ENCODE measurements around the gene ACSF3.

Gene ACSF3

DNA sequence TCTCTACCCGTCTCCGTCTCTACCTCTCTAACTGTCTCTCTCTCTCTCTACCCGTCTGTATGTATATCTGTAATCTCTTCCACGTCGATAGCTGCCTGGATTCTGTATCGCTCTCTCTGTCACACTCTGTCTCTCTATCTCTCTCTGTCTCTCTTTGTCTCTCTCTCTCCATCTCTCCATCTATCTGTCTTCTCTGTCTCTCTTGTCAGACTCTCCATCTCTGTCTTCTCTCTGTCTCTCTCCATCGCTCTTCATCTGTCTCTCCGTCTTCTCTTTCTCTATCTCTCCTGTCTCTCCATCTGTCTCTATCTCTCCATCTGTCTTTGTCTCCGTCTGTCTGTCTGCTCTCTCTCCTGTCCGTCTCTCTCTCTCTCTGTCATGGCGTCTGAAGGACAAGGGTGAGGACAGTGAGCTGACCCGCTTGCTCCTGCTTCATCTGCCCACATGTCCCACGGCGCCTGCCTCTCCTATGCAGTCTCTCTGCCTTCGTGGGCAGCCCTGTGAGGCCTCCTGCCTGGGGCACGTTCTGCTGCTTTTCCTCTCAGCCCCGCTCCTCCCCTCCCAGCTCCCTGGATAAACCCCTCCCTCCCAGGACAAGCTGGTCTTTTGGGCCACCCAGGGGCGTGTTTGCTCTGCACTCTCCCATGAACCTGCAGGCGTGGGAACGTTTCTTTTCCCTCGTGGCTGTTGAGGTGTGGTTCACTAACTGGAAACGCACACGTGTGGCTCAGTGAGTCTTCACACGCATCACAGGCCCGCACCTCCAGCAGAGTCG, 18.9 kb downstream of the ACSF3 start:
- no peak for DNase-seq (ENCODE audit: low spot score)

GRCh38 chr16:89113152-89113547, 19.5 kb downstream of the ACSF3 start:
- no peak for DNase-seq (ENCODE audit: low spot score)

GRCh38 chr16:89113661-89114060, 20.0 kb downstream of the ACSF3 start:
- DNase-seq (ENCODE audit: low spot score), result no peak

- DNase-seq (ENCODE audit: low spot score), result no peak
These were observed 20.7 kb downstream of the ACSF3 start for GRCh38 chr16:89114159-89114981.

DNA sequence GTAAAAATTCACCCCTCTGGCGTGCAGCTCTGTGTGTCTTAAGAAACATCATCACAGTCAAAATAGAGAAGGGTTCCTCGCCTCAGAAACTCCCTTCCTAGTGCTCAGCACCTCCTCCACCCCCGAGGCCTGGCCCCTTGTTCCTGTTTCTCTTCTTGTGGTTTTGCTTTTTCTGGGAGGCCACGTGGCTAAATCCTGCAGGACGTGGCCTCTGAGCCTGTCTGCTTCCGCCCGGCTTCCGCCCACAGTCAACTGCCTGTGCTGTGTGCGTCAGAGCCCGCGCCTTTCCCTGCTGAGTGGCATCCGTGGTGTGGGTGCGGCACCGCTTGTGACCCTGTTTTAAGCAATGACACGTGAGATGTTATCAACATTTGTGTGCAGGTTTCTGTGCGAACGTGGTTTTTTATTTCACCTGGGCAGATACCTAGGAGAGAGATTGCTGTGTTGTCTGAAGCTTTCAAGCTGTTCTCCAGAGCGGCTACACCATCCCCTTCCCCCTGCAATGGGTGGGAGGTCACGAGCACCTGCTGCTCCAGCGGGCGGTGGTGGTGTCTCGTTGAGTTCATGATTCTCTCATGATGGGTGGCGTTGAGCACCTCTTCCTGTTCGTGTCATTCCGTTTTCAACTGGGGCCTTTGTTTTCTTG, 21.7 kb downstream of the ACSF3 start:
- DNase-seq (ENCODE audit: low spot score), result no peak

- DNase-seq (ENCODE audit: low spot score), result no peak
These were observed 22.9 kb downstream of the ACSF3 start for GRCh38 chr16:89116341-89117226.

DNA sequence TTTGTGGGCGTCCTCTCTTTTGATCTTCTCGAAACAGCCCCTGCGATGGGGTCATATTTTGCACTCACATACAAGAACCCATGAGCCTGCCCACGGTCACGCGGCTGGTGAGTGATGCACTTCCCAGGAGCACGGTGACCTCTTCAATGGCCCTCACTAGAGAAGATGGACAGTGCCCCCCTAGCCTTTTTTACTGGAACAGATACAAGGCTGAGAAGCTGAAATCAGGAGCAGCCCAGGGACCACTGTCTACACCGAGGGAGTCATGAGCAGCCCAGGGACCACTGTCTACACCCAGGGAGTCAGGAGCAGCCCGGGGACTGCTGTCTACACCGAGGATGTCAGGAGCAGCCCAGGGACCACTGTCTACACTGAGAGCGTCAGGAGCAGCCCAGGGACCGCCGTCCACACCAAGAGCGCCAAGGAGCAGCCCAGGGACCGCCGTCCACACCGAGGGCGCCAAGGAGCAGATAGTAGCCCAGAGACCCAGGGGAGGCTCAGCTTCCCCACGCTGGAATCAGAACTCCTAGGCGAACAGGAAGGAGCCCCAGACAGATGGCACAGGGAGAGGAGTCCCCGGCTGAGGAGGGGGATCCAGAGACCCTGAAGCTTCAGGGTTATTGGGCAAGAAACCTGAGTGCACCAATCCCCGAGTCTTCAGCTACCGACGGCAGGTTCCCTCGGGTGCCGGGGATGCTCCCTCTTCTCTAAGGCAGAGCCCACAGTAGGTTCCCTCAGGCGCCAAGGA, 23.7 kb downstream of the ACSF3 start:
- DNase-seq (ENCODE audit: low spot score), result no peak

- DNase-seq (ENCODE audit: low spot score), result no peak
These were observed 24.3 kb downstream of the ACSF3 start for GRCh38 chr16:89117975-89118289.

DNA sequence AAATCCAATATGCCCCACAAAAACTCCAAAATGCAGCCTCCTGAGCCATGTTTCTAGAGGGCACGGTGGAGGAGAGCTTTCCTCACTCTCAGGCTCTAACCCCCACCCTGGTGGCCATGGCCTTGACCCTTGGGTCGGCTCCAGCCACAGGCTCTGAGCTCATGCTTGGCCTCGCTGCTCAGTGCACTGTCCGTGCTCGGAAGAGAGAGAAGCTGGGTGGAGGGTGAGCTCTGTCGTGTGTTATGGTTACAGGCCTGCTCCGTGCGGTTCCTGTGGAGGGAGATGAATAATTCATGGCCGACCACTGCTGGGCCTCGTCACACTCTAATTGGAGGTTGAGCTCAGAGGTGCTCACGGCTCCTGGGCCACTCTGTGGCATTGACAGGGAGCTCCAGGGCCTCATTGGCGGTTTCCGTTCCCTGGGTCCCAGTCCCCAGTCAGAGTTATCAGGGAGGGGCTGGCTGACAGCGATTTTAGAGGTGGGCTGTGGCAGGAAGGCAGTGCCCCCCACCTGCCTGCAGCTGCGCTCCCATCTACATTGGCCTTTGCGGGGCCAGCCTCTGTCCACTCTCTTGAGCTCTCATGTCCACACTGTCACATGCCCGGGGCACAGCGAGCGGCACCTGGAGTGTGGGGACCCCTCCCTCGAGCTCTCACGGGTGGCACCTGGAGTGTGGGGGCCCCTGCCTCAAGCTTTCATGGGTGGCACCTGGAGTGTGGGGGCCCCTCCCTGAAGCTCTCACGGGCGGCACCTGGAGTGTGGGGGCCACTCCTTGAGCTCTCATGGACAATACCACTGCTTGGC, 24.9 kb downstream of the ACSF3 start:
- no peak for DNase-seq (ENCODE audit: low spot score)

DNA sequence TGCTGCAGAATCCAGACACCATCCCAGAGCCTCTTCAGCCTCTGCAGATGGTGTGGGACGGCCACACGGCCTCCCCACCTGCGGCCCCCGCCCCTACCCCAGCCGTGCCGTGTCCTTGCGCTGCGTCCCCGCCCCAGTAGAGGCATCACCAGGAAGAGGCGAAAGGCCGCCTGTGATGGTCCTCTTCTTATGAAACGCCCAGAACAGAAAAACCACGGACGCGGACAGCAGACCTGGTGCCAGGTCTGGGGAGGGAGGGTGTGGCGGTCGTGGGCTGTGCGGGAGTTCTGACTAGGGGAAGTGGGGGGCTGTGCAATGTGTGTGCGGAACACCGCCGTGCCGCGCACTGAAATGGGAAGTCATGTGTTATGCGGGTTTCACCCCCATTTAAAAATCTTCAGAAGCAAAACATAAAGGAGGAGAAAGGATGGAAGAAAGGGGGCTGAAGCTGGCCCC, 25.5 kb downstream of the ACSF3 start:
- DNase-seq (ENCODE audit: low spot score), result no peak

DNA sequence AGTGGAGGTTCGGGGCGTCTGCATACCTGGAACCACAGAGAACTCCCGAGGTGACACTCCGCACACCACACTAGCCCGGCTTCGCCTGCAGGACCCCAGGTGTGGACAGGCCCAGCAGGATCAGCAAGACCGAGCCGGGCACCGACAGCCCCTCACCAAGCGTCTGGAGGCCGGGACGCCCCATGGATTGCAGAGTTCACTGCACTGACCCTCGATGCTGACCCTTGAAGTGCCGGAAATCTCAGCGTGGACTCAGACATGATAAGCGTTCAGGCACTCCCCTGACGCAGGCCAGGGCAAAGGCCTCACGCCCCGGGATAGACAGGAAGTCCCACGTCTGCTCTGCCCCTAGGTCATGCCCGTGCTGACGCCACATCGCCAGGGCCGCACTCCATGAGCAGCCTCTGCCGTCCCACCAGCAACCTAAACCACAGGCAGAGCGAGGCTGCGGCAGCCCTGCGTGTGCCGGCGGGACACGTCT, 26.0 kb downstream of the ACSF3 start:
- DNase-seq (ENCODE audit: low spot score), result no peak

DNA sequence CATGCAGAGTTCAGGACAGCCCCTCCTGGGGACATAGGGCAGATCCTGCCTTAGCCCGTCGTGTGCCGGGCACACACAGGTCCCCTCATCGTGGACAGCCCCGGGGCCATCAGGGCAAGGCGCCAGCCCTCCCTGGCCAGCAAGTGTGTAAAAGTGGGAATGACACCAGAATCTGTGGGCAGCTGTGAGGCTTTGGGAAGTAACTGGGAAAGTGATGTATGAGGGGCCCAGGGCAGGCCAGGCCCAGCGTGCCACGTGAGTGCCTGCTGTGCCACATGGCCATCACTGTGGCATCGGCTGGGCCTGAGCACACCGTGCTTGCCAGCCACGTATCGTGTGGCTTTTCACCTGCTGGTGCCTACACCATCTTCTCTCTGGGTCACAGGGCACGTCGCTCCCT, 26.6 kb downstream of the ACSF3 start:
- no peak for DNase-seq (ENCODE audit: low spot score)

DNA sequence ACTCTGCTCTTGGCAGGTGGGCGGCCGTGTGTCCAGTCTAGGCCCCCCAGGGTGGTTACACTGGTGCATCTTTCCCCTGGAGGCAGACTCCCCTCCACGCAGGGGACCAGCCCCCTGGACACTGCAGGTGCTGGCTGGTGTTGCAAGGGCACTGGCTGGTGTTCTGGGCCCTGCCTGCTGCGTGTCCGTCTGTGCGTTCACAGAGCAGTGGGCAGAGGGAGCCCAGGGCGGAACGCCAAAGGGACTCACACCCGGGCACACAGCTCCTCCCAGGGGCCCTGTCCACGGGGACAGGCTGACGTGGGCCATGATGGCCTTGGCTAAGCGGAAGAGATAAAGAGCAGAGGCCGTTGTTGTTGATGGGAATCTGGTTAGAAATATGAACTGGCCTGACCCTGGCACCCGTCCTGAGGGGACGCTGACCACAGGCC, 27.3 kb downstream of the ACSF3 start:
- DNase-seq (ENCODE audit: low spot score), result no peak

GRCh38 chr16:89121691-89122321, 28.2 kb downstream of the ACSF3 start:
- DNase-seq (ENCODE audit: low spot score), result no peak

- no peak for DNase-seq (ENCODE audit: low spot score)
These were observed 28.7 kb downstream of the ACSF3 start for GRCh38 chr16:89122322-89122851.

DNA sequence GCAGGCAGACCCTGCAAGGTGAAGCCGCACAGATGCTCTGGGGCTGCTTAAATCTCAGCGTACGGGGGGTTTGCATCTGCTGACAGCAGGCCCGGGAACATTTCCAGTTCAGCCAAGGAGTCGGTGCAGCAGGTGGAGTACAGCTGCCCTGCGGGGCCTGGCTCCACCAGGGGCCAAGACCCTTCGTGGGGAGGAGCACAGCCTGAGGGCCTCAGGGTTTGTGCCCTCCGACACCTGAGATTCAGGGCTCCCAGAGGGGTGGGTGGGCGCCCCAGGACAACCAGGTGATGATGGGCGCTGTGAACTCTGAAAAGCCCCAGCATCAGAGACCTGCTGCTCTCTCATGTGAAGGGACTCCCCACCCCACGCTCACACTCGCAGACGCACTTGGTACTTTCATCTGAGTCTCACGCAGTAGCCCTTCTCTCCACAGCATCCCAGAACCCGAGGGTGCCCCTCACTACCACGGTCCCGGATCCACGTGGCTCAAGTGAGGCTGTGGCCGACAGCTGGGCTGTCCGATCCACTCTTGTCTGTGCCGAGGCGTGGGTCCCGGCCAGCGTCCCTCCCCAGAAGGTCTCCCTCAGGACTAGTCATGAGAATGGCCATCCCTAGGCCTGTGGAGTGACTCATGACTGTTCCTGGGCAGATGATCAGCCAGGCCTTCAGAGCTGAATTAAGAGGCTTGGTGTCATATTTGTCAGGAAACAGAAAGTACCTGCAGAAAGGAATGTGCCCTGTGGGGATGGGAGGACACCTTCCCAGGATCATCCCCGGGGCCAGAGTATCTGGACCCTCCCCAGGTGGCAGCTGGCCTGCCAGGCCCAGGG, 29.6 kb downstream of the ACSF3 start:
- DNase-seq (ENCODE audit: low spot score), result no peak

DNA sequence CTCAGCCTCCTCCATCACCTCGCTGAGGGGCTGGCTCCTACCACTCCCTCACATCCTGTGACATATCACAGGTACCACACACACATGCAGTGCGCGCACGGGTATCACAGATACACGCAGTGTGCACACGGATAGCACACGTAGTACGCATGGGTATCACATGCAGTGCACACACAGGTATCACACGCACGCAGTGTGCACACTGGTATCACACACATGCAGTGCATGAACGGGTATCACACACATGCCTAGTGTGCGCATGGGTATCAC, 30.1 kb downstream of the ACSF3 start:
- no peak for DNase-seq (ENCODE audit: low spot score)

GRCh38 chr16:89129378-89129777, 35.7 kb downstream of the ACSF3 start:
- DNase-seq (ENCODE audit: low spot score), result no peak

DNA sequence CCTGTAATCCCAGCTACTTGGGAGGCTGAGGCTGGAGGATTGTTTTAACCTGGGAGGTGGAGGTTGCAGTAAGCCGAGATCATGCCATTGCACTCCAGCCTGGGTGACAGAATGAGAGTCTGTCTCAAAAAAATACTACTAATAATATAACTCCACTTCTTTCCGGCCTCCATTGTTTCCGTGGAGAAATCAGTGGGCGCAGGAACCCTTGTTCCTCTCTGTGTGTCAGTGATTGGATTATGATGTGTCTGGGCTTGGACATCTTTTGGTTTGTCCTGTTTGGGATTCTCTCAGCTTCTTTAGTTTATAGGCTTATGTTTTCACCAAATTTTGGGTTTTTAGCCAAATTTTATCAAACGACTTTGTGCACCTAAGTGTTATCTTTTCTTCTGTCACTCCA, 36.8 kb downstream of the ACSF3 start:
- DNase-seq (ENCODE audit: low spot score), result no peak
